Measurements from ENCODE around the gene HAGHL. TPM values are rescaled to one million over a fixed set of nuclear protein-coding genes. Genes with fewer than 3 reads are reported as not detected.

HAGHL gene
- total RNA-seq, 2 donors from 2014 or later: 6.4 to 8.1 TPM

GRCh38 chr16:760545-761343 is 33.8 kb downstream of the HAGHL start, which contains the start of gene MSLN:
Gene MSLN, plus strand, starts transcription at chr16:760734. Its CDS starts 1,947 bp downstream, at chr16:762681.
- TF ChIP-seq, protein P1, sequence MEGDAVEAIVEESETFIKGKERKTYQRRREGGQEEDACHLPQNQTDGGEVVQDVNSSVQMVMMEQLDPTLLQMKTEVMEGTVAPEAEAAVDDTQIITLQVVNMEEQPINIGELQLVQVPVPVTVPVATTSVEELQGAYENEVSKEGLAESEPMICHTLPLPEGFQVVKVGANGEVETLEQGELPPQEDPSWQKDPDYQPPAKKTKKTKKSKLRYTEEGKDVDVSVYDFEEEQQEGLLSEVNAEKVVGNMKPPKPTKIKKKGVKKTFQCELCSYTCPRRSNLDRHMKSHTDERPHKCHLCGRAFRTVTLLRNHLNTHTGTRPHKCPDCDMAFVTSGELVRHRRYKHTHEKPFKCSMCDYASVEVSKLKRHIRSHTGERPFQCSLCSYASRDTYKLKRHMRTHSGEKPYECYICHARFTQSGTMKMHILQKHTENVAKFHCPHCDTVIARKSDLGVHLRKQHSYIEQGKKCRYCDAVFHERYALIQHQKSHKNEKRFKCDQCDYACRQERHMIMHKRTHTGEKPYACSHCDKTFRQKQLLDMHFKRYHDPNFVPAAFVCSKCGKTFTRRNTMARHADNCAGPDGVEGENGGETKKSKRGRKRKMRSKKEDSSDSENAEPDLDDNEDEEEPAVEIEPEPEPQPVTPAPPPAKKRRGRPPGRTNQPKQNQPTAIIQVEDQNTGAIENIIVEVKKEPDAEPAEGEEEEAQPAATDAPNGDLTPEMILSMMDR (IDR thresholded peaks at IDR 0.05): no peak
- Histone ChIP-seq H3K9me3 (no peaks in the 10 kb centered on the region), H3K36me3 (no peaks in the 10 kb centered on the region), H3K4me3 (no peak within 1 kb of the TSS), H3K27me3 (replicated peaks; ENCODE audit: insufficient read depth) (no peaks in the 10 kb centered on the region), H3K27ac (no peak within 1 kb of the TSS), H3K4me1 (ENCODE audit: control insufficient read depth in 1 of 2, low read depth in 2 of 2) (no peaks in the 10 kb centered on the region)
- DNase-seq (ENCODE audit: low spot score) (no peak), ATAC-seq (ENCODE audit: insufficient number of reproducible peaks, low FRiP score, low read depth) (no peak)

DNA sequence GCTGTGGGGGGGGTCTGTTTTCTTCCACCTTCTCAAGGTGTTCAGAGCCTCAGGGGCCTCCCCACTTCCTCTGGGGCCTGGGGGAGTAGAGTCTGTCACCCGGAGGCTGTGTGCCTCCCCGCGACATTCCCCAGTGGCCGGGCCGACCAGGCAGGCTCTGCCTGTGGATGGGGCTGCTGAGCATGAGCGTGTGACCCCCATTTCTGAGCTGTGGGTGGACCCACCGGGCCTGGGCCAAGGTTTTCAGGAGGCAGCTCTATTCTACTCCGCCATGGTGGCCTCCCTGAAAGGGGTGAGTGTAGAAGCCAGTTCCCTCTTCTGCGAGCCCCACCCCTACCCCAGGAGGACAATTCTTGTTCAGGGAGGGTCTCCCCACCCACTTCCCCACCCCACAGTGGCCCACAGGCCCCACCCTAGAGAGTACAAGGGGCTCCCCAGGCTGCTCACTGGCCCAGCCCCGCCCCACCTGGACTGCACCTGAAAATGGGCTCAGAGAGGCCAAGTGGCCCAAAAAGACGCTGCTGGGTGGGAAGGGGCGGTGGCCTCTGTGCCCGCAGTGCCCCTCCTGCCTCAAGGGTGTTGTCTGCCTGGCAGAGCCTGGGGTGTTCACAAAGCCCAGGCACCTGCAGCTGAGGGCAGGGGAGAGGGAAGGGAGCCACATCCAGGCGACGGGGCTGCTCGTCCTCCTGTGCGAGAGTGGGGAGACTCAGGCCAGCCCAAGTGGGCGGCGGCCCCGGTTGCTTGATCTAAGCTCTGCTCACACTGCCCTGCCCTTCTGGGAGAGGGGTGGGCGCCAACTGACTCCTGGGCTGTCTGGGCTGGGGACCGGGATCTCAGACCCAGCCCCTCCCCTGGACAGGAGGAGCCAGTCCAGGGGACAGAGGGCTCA is 35.0 kb downstream of the HAGHL start:
- Histone ChIP-seq H3K27ac (no peak overlapping the region), H3K4me1 (ENCODE audit: control insufficient read depth in 1 of 2, low read depth in 2 of 2) (no peaks in the 10 kb centered on the region), H3K27me3 (replicated peaks; ENCODE audit: insufficient read depth) (no peaks in the 10 kb centered on the region), H3K4me3 (no peak overlapping the region), H3K9me3 (no peaks in the 10 kb centered on the region), H3K36me3 (no peaks in the 10 kb centered on the region)
- TF ChIP-seq, protein P1 (IDR thresholded peaks at IDR 0.05): no peak
- DNase-seq (ENCODE audit: low spot score): no peak
- ATAC-seq (ENCODE audit: insufficient number of reproducible peaks, low FRiP score, low read depth): no peak

GRCh38 chr16:762595-763268 is 35.8 kb downstream of the HAGHL start:
- ATAC-seq (ENCODE audit: insufficient number of reproducible peaks, low FRiP score, low read depth) (no peak), DNase-seq (ENCODE audit: low spot score) (no peak)
- Histone ChIP-seq H3K27ac (no peak overlapping the region), H3K4me3 (no peak overlapping the region), H3K4me1 (ENCODE audit: control insufficient read depth in 1 of 2, low read depth in 2 of 2) (no peaks in the 10 kb centered on the region), H3K27me3 (replicated peaks; ENCODE audit: insufficient read depth) (no peaks in the 10 kb centered on the region), H3K9me3 (no peaks in the 10 kb centered on the region), H3K36me3 (no peaks in the 10 kb centered on the region)
- TF ChIP-seq, protein P1 (IDR thresholded peaks at IDR 0.05): no peak

GRCh38 chr16:763369-764183 is 36.7 kb downstream of the HAGHL start:
- no peaks in the 10 kb centered on the region for H3K4me1 ChIP-seq (ENCODE audit: control insufficient read depth in 1 of 2, low read depth in 2 of 2)
- DNase-seq (ENCODE audit: low spot score): no peak
- H3K4me3 ChIP-seq: no peak overlapping the region
- ATAC-seq (ENCODE audit: insufficient number of reproducible peaks, low FRiP score, low read depth): no peak
- TF ChIP-seq, protein P1 (IDR thresholded peaks at IDR 0.05): no peak
- H3K36me3 ChIP-seq: no peaks in the 10 kb centered on the region
- H3K9me3 ChIP-seq: no peaks in the 10 kb centered on the region
- H3K27me3 ChIP-seq (replicated peaks; ENCODE audit: insufficient read depth): no peaks in the 10 kb centered on the region
- no peak overlapping the region for H3K27ac ChIP-seq

Measured in thoracic aorta (tissue), 2 donors.